ENCODE results near the gene EFCAB11.

DNA sequence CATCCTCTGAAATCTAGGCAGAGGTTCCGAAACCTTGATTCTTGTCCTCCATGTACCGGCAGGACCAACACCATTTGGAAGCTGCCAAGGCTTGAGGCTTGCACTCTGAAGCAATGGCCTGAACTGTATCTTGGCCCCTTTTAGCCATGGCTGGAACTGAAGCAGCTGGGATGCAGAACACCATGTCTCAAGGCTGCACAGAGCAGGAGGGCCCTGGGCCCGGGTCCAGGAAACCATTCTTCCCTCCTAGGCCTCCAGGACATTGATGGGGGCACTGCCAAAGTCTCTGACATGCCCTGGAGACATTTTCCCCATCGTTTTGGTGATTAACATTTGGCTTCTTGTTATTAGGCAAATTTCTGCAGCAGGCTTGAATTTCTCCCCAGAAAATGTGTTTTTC is 198.7 kb downstream of the EFCAB11 start:
- TF ChIP-seq CSRNP3 (CRISPR knock-in tag; IDR thresholded peaks at IDR 0.05), result no peak
- TF ChIP-seq CREB5 (CRISPR knock-in tag; IDR thresholded peaks at IDR 0.05; ENCODE audit: low read depth), result no peak
- no peak for TF ChIP-seq ZFP30 (CRISPR knock-in tag; IDR thresholded peaks at IDR 0.05)
- no peak for TF ChIP-seq TSHZ2 (CRISPR knock-in tag; IDR thresholded peaks at IDR 0.05)
- no peak for TF ChIP-seq PATZ1 (CRISPR knock-in tag; IDR thresholded peaks at IDR 0.05; ENCODE audit: borderline replicate concordance)
- no peak for TF ChIP-seq ARNTL (CRISPR knock-in tag; IDR thresholded peaks at IDR 0.05; ENCODE audit: borderline replicate concordance, low read depth)
- TF ChIP-seq TOX (CRISPR knock-in tag; IDR thresholded peaks at IDR 0.05; ENCODE audit: borderline replicate concordance), result no peak
- no peak for TF ChIP-seq SNAI2 (CRISPR knock-in tag; IDR thresholded peaks at IDR 0.05)
- TF ChIP-seq ZNF565 (CRISPR knock-in tag; conservative IDR thresholded peaks at IDR 0.05; ENCODE audit: low read depth), result no peak
- no peak for TF ChIP-seq GLIS3 (CRISPR knock-in tag; IDR thresholded peaks at IDR 0.05)
- TF ChIP-seq BACH2 (CRISPR knock-in tag; IDR thresholded peaks at IDR 0.05; ENCODE audit: borderline replicate concordance), result no peak
